ENCODE data around the gene PDHX. TPM values are rescaled to one million over a fixed set of nuclear protein-coding genes. Genes with fewer than 3 reads are reported as not detected.
"Not testable (repeated sequence)": the region's sequence is repeated elsewhere in the genome, so short reads cannot be mapped to it uniquely, and the experiment has no call there.

PDHX gene
- polyA plus RNA-seq, 4 donors = 33.1 to 41.6 (median 39.2) TPM

- DNase-seq (ENCODE audit: low read depth in 4 of 4, low spot score in 2 of 4) = no peak
These were observed 6.5 kb upstream of the PDHX start for GRCh38 chr11:34909955-34910354.

DNA sequence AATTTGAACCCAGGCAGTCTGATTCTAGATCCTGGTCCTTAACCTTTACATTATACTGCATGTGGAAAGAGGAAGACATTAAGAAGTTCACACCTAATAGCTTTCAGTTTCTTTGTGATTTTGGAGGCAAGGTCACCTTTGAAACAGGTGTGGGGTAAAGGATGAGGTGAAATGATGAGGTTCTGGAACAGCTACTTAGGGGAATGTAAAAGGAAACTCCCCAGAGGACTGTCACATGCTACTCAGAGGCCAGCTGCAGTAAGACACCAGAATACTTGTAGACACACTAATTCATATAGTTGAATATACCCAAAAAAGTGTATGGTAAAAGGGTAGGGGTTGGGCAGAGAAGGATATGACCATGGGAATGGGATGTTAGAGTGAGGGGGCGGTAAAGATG lies 5.6 kb upstream of the PDHX start:
- no peak for DNase-seq (ENCODE audit: low read depth in 4 of 4, low spot score in 2 of 4)

GRCh38 chr11:34911676-34912075 lies 4.7 kb upstream of the PDHX start:
- DNase-seq (ENCODE audit: low read depth in 4 of 4, low spot score in 2 of 4) = no peak

GRCh38 chr11:34913556-34913955 lies 2.9 kb upstream of the PDHX start:
- not testable (repeated sequence) for DNase-seq (ENCODE audit: low read depth in 4 of 4, low spot score in 2 of 4)

GRCh38 chr11:34915136-34916014 lies 1.0 kb upstream of the PDHX start:
- peak in 1 of 4 donors; percentile 66 for DNase-seq (ENCODE audit: low read depth in 4 of 4, low spot score in 2 of 4)

GRCh38 chr11:34916843-34917770 lies 689 bp downstream of the PDHX start:
- DNase-seq (ENCODE audit: low read depth in 4 of 4, low spot score in 2 of 4) = peak in 3 of 4 donors; percentile 26 to 60 (median 37)

DNA sequence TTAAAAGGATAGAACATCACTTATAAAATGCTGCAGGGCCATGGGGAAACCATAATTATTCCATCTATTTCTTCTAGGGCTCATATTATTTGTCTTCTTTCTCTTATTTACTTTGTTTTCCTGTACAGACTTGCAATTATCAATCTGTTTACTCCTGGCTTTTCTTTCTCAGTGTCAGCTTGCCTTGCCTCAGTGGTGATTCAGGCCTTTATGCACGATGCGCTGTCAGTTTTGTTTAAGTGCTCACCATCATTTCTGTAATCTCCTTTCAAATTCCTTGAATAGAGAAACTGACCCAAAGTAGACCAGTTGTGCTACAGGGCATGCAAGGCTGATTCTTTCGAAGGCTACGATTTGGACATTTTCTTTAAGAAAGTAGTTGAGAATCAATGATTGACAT lies 4.7 kb downstream of the PDHX start:
- DNase-seq (ENCODE audit: low read depth in 4 of 4, low spot score in 2 of 4) = no peak

DNA sequence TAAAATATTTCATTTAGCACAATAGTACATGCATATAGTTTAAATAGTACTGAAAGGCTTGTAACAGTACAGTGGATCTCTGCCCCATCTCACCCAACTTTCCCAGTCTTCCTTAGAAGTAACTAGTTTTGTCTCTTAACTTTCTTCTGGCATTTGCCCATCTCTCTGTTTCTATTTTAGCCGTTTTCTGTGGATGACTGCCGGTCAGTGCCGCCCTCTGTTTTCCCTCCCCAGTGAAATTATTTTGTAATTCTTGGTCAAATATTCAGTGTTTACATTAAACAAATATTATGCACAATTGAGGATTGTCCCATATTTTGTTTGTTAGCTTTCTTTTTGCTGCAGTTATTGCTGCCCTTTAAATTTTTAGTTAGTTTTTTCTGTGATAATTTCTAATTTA lies 8.3 kb downstream of the PDHX start:
- no peak for DNase-seq (ENCODE audit: low read depth in 4 of 4, low spot score in 2 of 4)

DNA sequence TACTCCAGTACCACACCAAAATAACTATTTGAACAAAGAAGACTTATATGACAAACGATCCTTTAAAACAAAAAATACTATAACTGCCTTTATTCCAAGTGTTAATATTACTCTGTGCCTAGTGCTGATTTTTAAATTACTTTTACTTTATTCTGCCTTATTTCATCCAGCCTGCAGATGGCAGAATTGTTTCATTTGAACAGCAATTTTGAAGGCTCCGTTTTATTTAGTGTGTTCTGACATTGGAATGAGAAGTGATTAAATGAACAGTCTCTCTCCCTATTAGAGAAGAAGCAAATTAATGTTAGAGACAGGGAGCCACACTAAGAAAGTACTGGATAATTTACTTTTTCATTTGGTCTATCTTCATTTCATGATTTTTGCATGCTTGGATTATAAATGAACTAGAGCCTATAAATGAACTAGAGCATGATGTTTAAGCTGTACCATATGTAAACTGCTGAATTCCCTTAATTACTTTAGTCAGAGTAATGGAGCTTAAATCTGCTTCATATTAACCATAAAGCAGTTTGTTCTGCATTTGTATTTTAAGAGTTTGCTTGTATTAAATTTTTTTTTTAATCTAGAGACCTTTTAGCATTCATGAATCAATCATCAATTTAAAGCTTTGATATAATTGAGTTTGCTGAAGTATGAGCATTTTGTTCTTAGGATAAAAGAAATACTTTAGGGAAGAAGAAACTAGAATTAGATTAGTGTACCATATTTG lies 9.8 kb downstream of the PDHX start:
- DNase-seq (ENCODE audit: low read depth in 4 of 4, low spot score in 2 of 4) = peak; percentile 30 to 50 (median 40)

GRCh38 chr11:34926831-34927132 lies 10.4 kb downstream of the PDHX start:
- no peak for DNase-seq (ENCODE audit: low read depth in 4 of 4, low spot score in 2 of 4)

DNA sequence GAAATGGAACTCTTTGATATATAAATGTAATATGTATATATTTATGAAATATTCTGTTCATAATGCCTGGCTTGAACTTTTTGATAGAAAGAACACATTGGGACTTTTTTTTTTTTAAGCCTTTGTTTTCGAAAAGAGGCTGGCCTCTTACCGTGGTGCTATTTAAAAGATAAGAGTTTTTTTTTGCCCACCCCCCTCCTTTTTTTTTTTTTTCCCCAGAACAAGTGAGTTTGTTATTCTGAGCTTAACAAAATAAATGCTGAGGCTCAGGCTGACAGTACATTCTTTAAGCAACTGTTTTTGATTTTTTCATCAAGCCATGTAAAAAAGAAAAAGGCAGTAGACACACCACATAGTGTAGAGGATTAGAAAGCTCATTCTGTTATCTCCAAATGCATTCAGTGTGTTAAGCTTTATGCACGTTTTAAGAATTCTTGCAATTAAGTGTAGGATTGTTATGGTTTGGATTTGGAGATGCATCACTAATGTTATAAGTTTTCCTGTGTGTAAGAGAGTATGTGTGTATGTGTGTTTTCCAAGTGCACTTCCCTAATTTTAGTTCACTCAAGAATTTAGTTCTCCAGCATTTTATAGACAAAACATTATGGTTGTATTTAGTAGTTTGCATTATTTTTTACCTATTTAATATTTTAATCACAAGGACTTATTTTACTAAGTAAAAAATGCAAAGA lies 12.0 kb downstream of the PDHX start:
- DNase-seq (ENCODE audit: low read depth in 4 of 4, low spot score in 2 of 4) = no peak

GRCh38 chr11:34928960-34929680 lies 12.7 kb downstream of the PDHX start:
- DNase-seq (ENCODE audit: low read depth in 4 of 4, low spot score in 2 of 4) = no peak

DNA sequence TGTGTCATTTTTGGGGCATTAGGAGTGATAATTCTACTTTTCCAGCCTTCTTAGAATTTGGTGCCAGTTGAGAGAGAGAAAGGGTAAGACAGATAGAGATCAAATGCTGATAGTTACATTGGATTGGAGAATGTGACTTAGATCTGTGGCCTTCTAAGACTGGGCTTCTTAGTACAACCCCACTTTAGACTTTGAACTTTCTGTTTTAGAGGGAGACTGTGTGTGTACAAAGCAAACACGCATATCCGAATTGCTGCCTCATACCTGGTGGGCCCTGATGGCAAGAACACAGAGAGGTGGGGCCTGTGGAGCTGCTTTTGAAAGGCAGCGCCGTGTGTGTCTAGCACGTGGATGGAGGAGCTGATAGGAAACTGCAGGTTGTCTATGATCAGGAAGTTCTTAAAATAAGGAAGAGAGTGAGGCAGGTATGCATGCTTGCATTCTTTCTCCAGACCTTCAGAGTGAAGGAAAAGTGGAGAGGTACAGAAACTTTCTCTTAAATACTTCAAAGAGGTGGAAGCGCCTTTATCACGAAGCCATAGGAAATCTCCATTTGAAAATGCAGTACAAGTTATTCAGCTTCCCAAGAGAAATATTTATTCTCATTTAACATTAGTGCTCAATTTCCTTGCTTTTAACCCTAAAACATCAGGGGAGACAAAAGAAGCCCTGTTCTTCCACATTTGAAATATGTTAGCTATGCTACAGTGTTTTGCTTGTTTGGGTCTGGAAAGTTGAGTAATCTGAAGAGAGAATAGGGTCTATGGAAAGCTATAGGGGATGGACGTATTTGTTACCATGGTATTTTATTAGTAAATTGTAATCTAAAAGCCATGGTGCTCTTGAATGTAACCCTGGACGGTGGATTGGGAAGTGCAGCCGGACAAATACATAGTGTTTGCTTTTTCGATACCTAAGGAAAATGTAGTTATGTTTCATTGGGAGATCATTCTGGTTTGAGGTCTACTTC lies 13.7 kb downstream of the PDHX start:
- DNase-seq (ENCODE audit: low read depth in 4 of 4, low spot score in 2 of 4) = no peak

DNA sequence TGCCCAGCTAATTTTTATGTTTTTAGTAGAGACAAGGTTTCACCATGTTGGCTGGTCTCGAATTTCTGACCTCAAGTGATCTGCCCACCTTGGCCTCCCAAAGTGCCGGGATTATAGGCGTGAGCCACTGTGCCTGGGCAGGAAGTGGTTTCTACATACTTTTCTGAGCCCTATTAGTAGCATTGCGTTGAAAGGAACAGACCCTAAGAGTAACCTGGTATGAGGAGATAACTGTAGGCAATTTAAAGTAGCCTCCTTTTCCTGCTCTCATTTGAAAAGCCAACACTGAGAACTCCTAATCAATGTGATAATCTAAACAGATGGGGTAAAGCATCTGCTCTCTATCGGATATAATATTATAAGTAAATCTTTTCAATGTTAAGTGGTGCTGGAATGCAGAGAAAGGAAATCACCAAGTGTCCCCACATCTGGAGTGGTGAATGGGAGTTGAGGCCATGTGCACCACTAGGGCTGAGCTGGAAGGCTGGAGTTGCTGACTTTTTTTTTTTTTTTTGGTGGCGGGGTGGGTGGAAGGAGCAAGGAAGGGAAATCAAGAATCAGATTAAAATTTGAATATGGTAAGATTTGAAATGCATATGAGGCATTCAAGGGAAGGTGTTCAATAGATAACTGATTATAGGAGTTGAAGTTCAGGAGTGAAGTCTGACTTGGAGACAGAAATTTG lies 20.7 kb downstream of the PDHX start:
- DNase-seq (ENCODE audit: low read depth in 4 of 4, low spot score in 2 of 4) = no peak

GRCh38 chr11:34938611-34939010 lies 22.2 kb downstream of the PDHX start:
- DNase-seq (ENCODE audit: low read depth in 4 of 4, low spot score in 2 of 4) = no peak

- no peak for DNase-seq (ENCODE audit: low read depth in 4 of 4, low spot score in 2 of 4)
These were observed 23.7 kb downstream of the PDHX start for GRCh38 chr11:34940026-34940677.

- no peak for DNase-seq (ENCODE audit: low read depth in 4 of 4, low spot score in 2 of 4)
These were observed 25.3 kb downstream of the PDHX start for GRCh38 chr11:34941688-34942087.

All from left renal cortex interstitium (tissue), 4 donors.